ENCODE data around the gene FAAP20. TPM values are rescaled to one million over a fixed set of nuclear protein-coding genes. Genes with fewer than 3 reads are reported as not detected.

FAAP20 gene
- total RNA-seq, 1 experiment from 2014 or later: 114 TPM

DNA sequence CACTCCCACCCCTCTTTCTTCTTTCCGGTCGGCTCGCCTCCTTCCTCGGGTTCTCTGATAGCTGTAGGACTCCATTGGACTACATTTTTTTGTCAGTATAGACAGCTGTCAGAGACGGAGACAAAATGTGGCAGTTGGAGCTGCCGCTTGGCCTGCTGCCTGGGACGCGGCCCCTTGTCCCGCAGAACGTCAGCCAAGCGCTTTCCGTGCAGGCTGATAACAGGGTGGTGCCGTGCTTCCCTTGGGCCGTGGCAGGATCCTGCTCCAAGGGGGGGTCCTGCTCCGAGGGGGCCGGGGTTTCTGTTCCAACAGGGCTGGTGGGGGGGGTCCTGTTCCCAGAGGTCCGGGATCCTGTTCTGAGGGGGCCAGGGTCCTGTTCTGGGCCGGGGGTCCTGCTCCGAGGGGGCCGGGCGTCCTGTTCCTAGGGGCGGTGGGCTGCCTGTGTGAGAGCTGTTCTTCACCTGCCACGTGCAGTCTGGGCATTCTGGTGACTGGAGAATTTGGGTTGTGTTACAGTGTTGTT lies 38.4 kb upstream of the FAAP20 start:
- Histone ChIP-seq H3F3A (ENCODE audit: low read length, unreplicated experiment) (no peaks in the 10 kb centered on the region), H3K4me3 (ENCODE audit: low read length) (peak overlapping the region; percentile 80; the same call in 1 of the 2 replicates), H3K9ac (ENCODE audit: low read length) (no peak overlapping the region), H3K4me2 (ENCODE audit: low read length) (peak overlapping the region; percentile 96), H3K9me3 (ENCODE audit: low read length) (no peaks in the 10 kb centered on the region), H3K27me3 (ENCODE audit: low read length) (no peaks in the 10 kb centered on the region), H3K36me3 (ENCODE audit: low read depth, low read length) (no peaks in the 10 kb centered on the region), H3K4me1 (ENCODE audit: insufficient read depth, low read length) (peaks cover 32% of the 10 kb centered on the region), H2AFZ (ENCODE audit: low read length) (no peak overlapping the region), H3K27ac (ENCODE audit: low read length) (no peak overlapping the region), H3K9me2 (replicated peaks; ENCODE audit: low read length) (no peaks in the 10 kb centered on the region), H4K20me1 (ENCODE audit: low read length) (peaks cover 89% of the 10 kb centered on the region), H3K79me2 (ENCODE audit: low read length) (peaks cover 94% of the 10 kb centered on the region)
- ChIA-PET CTCF (no interaction called here), POLR2A (ENCODE audit: unreplicated experiment) (no interaction called here)
- ATAC-seq (no peak), DNase-seq (no peak)
- intact Hi-C loops (cut with micrococcal nuclease): loop anchor here (5.0 kb wide), 1 partner anchor 36 kb away; no protein-coding TSS in a partner anchor
- TF ChIP-seq EZH2phosphoT487 (IDR thresholded peaks at IDR 0.05; ENCODE audit: borderline replicate concordance, low read length): no peak
- TF ChIP-seq, protein P1, sequence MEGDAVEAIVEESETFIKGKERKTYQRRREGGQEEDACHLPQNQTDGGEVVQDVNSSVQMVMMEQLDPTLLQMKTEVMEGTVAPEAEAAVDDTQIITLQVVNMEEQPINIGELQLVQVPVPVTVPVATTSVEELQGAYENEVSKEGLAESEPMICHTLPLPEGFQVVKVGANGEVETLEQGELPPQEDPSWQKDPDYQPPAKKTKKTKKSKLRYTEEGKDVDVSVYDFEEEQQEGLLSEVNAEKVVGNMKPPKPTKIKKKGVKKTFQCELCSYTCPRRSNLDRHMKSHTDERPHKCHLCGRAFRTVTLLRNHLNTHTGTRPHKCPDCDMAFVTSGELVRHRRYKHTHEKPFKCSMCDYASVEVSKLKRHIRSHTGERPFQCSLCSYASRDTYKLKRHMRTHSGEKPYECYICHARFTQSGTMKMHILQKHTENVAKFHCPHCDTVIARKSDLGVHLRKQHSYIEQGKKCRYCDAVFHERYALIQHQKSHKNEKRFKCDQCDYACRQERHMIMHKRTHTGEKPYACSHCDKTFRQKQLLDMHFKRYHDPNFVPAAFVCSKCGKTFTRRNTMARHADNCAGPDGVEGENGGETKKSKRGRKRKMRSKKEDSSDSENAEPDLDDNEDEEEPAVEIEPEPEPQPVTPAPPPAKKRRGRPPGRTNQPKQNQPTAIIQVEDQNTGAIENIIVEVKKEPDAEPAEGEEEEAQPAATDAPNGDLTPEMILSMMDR (conservative IDR thresholded peaks at IDR 0.05; ENCODE audit: low read depth, low read length): no peak
- BruUV-seq (replicated peaks): no TSS peak

DNA sequence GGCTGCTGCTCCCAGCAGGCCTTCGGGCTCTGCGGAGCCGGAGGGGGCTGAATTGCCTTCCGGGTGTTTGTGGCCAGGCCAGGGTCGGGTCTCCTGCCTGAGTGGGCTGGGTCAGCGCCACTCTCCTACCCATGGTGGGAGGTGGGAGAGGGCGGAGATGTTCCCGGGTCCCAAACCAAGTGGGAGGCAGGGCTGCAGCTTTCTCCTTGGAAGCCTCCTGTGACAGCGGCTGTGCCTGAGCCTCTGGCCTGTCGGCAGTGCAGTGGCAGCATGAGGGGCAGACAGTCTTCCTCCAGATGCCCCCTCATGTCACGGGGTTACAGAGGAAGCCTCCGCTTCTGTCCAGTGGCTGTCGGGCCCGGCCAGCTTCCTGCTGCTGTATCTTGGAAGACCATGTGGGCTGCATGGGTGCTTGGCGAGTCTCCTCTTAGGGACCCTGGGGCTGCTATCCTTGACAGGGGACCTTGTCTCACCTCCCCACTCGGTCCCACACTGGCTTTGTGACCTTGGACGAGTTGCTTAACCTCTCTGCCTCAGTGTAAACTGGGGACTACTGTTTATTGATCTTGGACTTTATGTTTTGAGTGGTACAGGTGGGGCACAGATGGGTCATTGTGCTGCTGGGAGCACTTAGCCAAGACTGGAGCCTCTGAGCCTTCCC lies 37.8 kb upstream of the FAAP20 start:
- ATAC-seq (no peak), DNase-seq (no peak)
- Histone ChIP-seq H2AFZ (ENCODE audit: low read length) (no peak overlapping the region), H3K4me1 (ENCODE audit: insufficient read depth, low read length) (peaks cover 32% of the 10 kb centered on the region), H4K20me1 (ENCODE audit: low read length) (peaks cover 83% of the 10 kb centered on the region), H3K4me3 (ENCODE audit: low read length) (peak overlapping the region; percentile 80), H3F3A (ENCODE audit: low read length, unreplicated experiment) (no peaks in the 10 kb centered on the region), H3K9me3 (ENCODE audit: low read length) (no peaks in the 10 kb centered on the region), H3K9me2 (replicated peaks; ENCODE audit: low read length) (no peaks in the 10 kb centered on the region), H3K9ac (ENCODE audit: low read length) (no peak overlapping the region), H3K36me3 (ENCODE audit: low read depth, low read length) (no peaks in the 10 kb centered on the region), H3K27me3 (ENCODE audit: low read length) (no peaks in the 10 kb centered on the region), H3K27ac (ENCODE audit: low read length) (no peak overlapping the region), H3K4me2 (ENCODE audit: low read length) (peak overlapping the region; percentile 96), H3K79me2 (ENCODE audit: low read length) (peaks cover 88% of the 10 kb centered on the region)
- POLR2A ChIA-PET (ENCODE audit: unreplicated experiment): interaction anchor here (0.5 to 1.5 kb wide), 2 partner anchors 33 to 294 kb away, joined by 6 to 11 read pairs; partner anchors contain the start of gene PANK4
- CTCF ChIA-PET: interaction anchor here (0.7 to 1.2 kb wide), 2 partner anchors 37 to 149 kb away, joined by 4 to 6 read pairs; partner anchors contain the start of gene FAAP20
- no peak for TF ChIP-seq EZH2phosphoT487 (IDR thresholded peaks at IDR 0.05; ENCODE audit: borderline replicate concordance, low read length)
- no peak for TF ChIP-seq EZH2 (IDR thresholded peaks at IDR 0.05; ENCODE audit: low read length, unreplicated experiment)
- TF ChIP-seq, protein P1 (conservative IDR thresholded peaks at IDR 0.05; ENCODE audit: low read depth, low read length): no peak
- BruUV-seq (replicated peaks): no TSS peak
- intact Hi-C loops (cut with micrococcal nuclease): loop anchor here (5.0 kb wide), 1 partner anchor 35 kb away; no protein-coding TSS in a partner anchor

Data from PC-3 (cell line).